Stimulated activated CD4-positive, alpha-beta T cell treated with anti-CD3 and anti-CD28 coated beads, Interleukin-4, amount 100 ng/mL, for 48 hours (primary cell): Measurements from ENCODE around the gene PAK2.
"Not testable (repeated sequence)": the region's sequence is repeated elsewhere in the genome, so short reads cannot be mapped to it uniquely, and the experiment has no call there.

Source experiments
- DNase-seq, 2 donors: peaks; one replicate each; pipeline ENCODE4 v3.0.0-alpha.2; 2020; ENCODE audit warnings: low read depth in 2 of 2

The PAK2 gene

DNA sequence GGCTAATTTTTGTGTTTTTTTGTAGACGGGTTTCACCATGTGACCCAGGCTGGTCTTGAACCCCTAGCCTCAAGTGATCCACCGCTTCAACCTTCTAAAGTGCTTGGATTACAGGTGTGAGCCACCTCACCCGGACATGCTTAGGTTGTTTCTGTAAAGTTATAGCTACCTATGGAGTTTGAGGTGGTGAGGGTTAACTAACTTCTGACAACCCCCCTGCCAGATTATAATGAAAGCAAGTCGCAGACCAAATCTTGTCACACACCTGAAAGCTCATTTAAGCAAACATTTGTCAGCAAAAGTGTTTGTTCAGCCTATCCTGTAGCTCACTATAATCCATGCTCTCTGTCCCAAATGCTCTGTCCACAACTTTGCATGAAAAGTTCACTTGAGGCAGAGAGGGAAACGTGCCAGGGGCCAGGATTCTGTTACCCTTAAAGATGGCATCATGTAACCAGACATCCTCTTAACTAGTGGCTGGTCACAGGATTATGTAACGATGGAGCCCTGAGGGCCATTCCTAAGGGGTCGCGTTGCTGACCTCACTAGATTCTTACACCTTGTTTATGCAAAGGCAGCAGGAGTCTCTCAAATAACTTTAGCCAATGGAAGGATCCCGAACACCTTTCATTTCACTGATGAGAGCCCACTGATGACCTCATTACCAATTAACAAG, 103.9 kb downstream of the PAK2 start:
- DNase-seq = no peak

- DNase-seq = not testable (repeated sequence)
Observed at GRCh38 chr3:196844235-196845219, 104.9 kb downstream of the PAK2 start.

DNA sequence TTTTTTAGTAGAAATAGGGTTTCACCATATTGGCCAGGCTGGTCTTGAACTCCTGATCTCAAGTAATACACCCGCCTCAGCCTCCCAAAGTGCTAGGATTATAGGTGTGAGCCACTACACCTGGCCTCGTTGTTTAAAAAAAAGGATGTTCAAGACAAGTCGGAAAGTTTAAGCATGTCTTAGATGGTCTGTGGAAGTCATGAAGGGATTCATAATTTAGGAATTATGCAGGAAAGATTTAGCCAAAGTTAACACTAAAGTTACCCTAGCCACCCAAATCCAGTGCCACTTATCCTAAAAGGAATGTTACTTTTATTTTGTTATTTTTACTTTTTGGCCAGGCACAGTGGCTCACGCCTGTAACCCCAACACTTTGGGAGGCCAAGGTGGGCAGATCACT, 108.7 kb downstream of the PAK2 start:
- DNase-seq = not testable (repeated sequence)

DNA sequence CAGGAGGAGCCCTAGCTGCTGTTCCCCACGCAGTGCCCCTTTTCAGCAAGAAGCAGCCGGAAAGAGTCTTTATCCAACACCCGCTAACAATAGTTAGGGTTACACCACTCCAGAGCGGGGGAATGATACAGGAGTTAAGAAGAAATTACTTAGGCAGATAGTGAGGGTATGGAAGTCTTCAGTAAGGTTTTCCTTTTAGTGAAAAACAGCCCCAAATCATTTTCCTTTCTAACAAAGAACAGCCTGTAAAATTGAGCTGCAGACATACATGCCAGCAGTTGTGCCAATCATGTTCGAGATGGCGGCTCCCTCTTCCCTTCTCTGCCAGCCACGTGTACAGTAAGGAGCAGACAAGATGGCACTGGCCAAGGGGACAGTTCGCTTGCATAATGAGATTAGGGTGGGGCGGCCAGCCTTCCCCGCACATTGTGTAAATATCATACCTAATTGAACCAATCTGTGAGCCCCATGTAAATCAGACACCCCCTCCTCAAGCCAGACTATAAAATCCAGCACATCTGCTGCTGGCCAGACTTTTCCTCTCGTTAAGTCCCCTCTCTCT, 109.6 kb downstream of the PAK2 start:
- DNase-seq = no peak

GRCh38 chr3:196863000-196863399, 123.3 kb downstream of the PAK2 start:
- DNase-seq = not testable (repeated sequence)

DNA sequence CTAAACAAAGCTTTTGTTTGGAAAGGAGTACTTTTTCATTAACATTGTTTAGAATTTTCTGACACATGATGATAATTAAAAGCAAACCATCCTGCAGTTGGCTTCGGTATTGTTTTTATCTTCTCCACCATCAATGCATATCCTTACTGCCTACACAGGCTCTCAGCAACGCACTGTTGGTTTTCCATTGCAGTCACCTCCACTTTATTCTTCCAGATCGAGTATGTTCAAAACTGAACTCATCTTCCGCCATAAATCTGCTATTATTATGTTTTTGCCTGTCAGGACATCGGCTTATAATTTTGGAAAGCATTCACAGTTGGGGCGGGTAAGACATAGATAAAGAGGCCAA, 127.5 kb downstream of the PAK2 start:
- DNase-seq = no peak

DNA sequence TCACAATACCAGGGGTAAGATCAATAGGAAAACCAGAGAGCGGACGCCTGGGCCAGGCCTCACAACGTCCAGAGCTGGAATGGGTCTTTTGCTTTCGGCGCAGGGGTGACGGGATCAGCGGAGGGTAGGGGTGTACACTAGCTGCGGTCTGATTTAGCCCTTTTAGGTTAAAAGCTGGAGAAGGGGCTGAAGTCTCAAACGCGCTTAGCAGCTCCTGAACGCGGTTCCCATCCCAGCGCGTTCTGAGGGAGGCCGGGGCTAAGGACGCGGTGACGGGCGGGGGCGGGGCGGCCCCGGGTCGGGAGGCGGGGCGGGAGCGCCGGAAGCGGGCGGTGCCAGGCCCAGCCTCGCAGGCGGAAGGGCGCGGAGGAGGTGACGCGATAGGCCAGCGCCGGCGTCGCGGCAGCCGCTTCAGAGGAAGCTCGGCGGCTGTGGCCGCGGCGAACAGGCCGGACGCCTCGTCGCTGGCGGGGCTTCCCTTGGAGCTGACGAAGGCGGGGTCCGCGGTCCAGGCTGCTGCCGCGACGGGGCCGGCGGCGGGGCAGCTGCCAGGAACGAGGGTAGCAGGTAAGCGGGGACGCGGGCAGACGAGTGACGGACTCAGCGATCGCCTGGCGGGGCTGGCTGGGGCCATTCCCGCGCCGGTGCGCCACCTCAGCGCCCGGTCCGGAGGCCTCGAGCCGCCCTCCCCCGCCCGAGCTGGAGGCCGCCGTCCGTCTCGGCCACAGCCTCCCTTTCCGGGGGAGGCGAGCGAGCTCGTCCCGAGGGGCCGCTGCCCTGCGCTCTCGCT, 128.0 kb downstream of the PAK2 start, which contains the start of gene SENP5:
TSS of gene SENP5 (plus strand) at position 414 of the 790 bp plus-strand sequence. CDS start 17,262 bp downstream, outside the sequence.
- DNase-seq = peak; percentile 86 to 90

DNA sequence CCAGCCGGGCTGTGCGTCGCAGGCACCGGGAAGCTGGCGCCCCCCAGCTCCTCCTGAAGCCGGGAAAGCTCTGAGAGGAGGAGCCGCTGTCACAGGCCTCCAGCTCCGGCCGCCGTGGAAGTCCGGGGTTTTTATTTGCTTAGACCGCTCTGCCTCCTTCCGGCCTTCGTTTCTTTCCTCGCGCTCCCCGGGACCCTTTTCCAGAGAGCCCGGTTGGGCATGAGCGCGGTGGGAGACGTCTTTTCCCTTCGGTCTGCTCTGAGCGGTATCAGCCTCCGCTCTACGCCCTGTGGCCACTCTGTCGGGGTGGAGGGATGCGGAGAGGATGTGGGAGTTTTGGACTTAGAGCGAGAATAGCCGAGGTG, 128.6 kb downstream of the PAK2 start:
- peak in 1 of 2 donors; percentile 8 for DNase-seq

- no peak for DNase-seq
Observed at GRCh38 chr3:196872316-196872715, 132.7 kb downstream of the PAK2 start.

DNA sequence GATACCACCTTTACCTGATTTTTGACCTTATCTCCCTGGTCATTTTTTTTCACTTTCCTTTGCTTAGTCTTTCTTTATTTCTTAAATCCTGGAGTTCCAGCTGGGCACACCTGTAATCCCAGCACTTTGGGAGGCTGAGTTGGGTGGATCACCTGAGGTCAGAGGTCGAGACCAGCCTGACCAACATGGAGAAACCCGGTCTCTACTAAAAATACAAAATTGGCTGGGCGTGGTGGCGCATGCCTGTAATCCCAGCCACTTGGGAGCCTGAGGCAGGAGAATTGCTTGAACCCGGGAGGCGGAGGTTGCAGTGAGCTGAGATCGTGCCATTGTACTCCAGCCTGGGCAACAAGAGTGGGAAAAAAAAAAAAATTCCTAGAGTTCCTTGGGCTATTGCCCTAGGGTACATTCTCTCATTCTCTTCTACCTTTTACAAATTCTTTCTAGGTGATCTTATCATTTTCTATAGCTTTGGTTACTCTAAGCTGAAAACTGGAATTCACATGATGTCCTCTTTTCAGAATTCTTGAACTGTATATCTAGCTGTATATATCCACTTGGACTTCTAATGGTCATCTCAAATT, 134.9 kb downstream of the PAK2 start:
- DNase-seq = not testable (repeated sequence)

- no peak for DNase-seq
Observed at GRCh38 chr3:196875258-196875657, 135.6 kb downstream of the PAK2 start.
